Endodermal cell (in vitro differentiated cells): ENCODE results near the gene HNRNPDL. TPM values are rescaled to one million over a fixed set of nuclear protein-coding genes. Genes with fewer than 3 reads are reported as not detected.

ENCODE experiments used
- DNase-seq: peaks from one replicate; pipeline ENCODE4 v3.0.0-alpha.2; 2017
- H3K27ac ChIP-seq: 2 replicates; pipeline ENCODE4 v1.5.1; 2013; ENCODE audit warnings: mild to moderate bottlenecking, low read depth, low read length, moderate library complexity
- H3K27me3 ChIP-seq: 2 replicates; pipeline ENCODE4 v1.6.1; 2013; ENCODE audit warnings: mild to moderate bottlenecking, low read length, moderate library complexity; ENCODE audit not compliant: insufficient read depth, control insufficient read depth, poor library complexity, severe bottlenecking
- H3K36me3 ChIP-seq: 2 replicates; pipeline ENCODE4 v1.7.0; 2013; ENCODE audit warnings: mild to moderate bottlenecking, low read length, moderate library complexity; ENCODE audit not compliant: control insufficient read depth, insufficient read depth
- H3K4me1 ChIP-seq: one replicate; pipeline ENCODE4 v1.7.0; 2013; ENCODE audit warnings: low read length; ENCODE audit not compliant: control insufficient read depth, insufficient read depth
- H3K4me3 ChIP-seq: 2 replicates; pipeline ENCODE4 v1.5.1; 2013; ENCODE audit warnings: mild to moderate bottlenecking, low read length, moderate library complexity
- H3K9ac ChIP-seq: 2 replicates; pipeline ENCODE4 v1.6.1; 2013; ENCODE audit warnings: mild to moderate bottlenecking, low read length, moderate library complexity; ENCODE audit not compliant: poor library complexity, severe bottlenecking; ENCODE audit errors: extremely low read depth
- H3K9me3 ChIP-seq: 2 replicates; pipeline ENCODE4 v1.6.1; 2013; ENCODE audit warnings: mild to moderate bottlenecking, low read length, moderate library complexity; ENCODE audit not compliant: control insufficient read depth
- H3K27ac Mint-ChIP-seq: 2 replicates; pipeline ENCODE4 v1.8.0; 2020; ENCODE audit warnings: mixed read lengths
- H3K27me3 Mint-ChIP-seq: 2 replicates; pipeline ENCODE4 v1.8.0; 2021; ENCODE audit warnings: mild to moderate bottlenecking, mixed read lengths; ENCODE audit not compliant: insufficient read depth
- H3K36me3 Mint-ChIP-seq: 2 replicates; pipeline ENCODE4 v1.8.0; 2020; ENCODE audit warnings: low read depth, mixed read lengths
- H3K4me1 Mint-ChIP-seq: 2 replicates; pipeline ENCODE4 v1.8.0; 2020; ENCODE audit warnings: mixed read lengths
- H3K4me3 Mint-ChIP-seq: 2 replicates; pipeline ENCODE4 v1.8.0; 2020; ENCODE audit warnings: mild to moderate bottlenecking, moderate library complexity, mixed read lengths
- H3K9me3 Mint-ChIP-seq: 2 replicates; pipeline ENCODE4 v1.8.0; 2020; ENCODE audit warnings: mild to moderate bottlenecking, mixed read lengths
- CTCF ChIP-seq: fragments of 200-600 bp; sonication (generic); conservative IDR thresholded peaks from 2 replicates; pipeline ENCODE4 v1.5.0; 2021; ENCODE audit warnings: antibody characterized with exemption, mild to moderate bottlenecking
- WGBS, 2 experiments: methylation state at CpG; one replicate each; pipeline versions ENCODE4 v1.1.5 to v1.1.7; 2013; ENCODE audit warnings: missing lambda C conversion rate in 2 of 2, mixed read lengths in 1 of 2; ENCODE audit not compliant: insufficient coverage in 1 of 2, insufficient read length in 1 of 2; 5-methylcytosine and 5-hydroxymethylcytosine counted together
- total RNA-seq, 2 donors: library from RNA; stranded (reverse); fragmentation: NEBNext Ultra II Directional in 1 of 2; extraction: Animal tissue kit (Norgen Biotek cat#: 25700) in 1 of 2; gene quantifications; 2 replicates in 1 of 2; 3 replicates in 1 of 2; pipeline ENCODE4 v1.2.1, GENCODE V29; 2021

HNRNPDL gene
- total RNA-seq, 2 donors from 2014 or later: 368 to 383 TPM

- no peak overlapping the region for H3K27ac Mint-ChIP-seq
- no peak for DNase-seq
Measured at GRCh38 chr4:82437285-82438005, 7.2 kb upstream of the HNRNPDL start.

GRCh38 chr4:82436780-82437179 lies 6.5 kb upstream of the HNRNPDL start:
- Histone ChIP-seq H3K9me3 (no peaks in the 10 kb centered on the region), H3K4me1 (peaks cover 4% of the 10 kb centered on the region), H3K9ac (no peak overlapping the region), H3K27ac (no peak overlapping the region), H3K27me3 (no peaks in the 10 kb centered on the region), H3K4me3 (no peak overlapping the region), H3K36me3 (peaks cover 36% of the 10 kb centered on the region)
- H3K36me3 Mint-ChIP-seq: peaks cover 45% of the 10 kb centered on the region
- peaks cover 37% of the 10 kb centered on the region for H3K4me1 Mint-ChIP-seq
- DNase-seq: no peak
- no peak for TF ChIP-seq CTCF
- H3K27me3 Mint-ChIP-seq: no peaks in the 10 kb centered on the region
- H3K27ac Mint-ChIP-seq: peak overlapping the region; percentile 12
- 98 to 100% methylated on average over 4 of the region's 4 CpGs for WGBS, 2 experiments
- H3K9me3 Mint-ChIP-seq: no peaks in the 10 kb centered on the region
- no peak overlapping the region for H3K4me3 Mint-ChIP-seq

More at GRCh38 chr4:82437285-82438005, 7.2 kb upstream of the HNRNPDL start:
- Mint-ChIP-seq H3K9me3 (no peaks in the 10 kb centered on the region), H3K4me1 (peaks cover 33% of the 10 kb centered on the region), H3K27me3 (no peaks in the 10 kb centered on the region), H3K4me3 (no peak overlapping the region), H3K36me3 (peaks cover 49% of the 10 kb centered on the region)
- H3K4me3 ChIP-seq: no peak overlapping the region
- no peaks in the 10 kb centered on the region for H3K9me3 ChIP-seq
- no peak for TF ChIP-seq CTCF
- no peak overlapping the region for H3K27ac ChIP-seq
- 83 to 90% methylated on average over 2 to 4 of the region's 4 CpGs for WGBS, 2 experiments
- H3K9ac ChIP-seq: no peak overlapping the region
- H3K36me3 ChIP-seq: peaks cover 42% of the 10 kb centered on the region
- peaks cover 4% of the 10 kb centered on the region for H3K4me1 ChIP-seq
- H3K27me3 ChIP-seq: no peaks in the 10 kb centered on the region

- H3K4me1 ChIP-seq: peaks cover 4% of the 10 kb centered on the region
- no peak for TF ChIP-seq CTCF
- peaks cover 33% of the 10 kb centered on the region for H3K36me3 ChIP-seq
- 84 to 93% methylated on average over 4 to 5 of the region's 5 CpGs for WGBS, 2 experiments
- no peak overlapping the region for H3K27ac ChIP-seq
- H3K27me3 Mint-ChIP-seq: no peaks in the 10 kb centered on the region
- H3K4me3 Mint-ChIP-seq: no peak overlapping the region
- H3K9me3 Mint-ChIP-seq: no peaks in the 10 kb centered on the region
- H3K27ac Mint-ChIP-seq: peak overlapping the region; percentile 41
- H3K36me3 Mint-ChIP-seq: peaks cover 40% of the 10 kb centered on the region
- no peaks in the 10 kb centered on the region for H3K9me3 ChIP-seq
- H3K4me1 Mint-ChIP-seq: peaks cover 37% of the 10 kb centered on the region
- no peaks in the 10 kb centered on the region for H3K27me3 ChIP-seq
- no peak overlapping the region for H3K4me3 ChIP-seq
- H3K9ac ChIP-seq: no peak overlapping the region
- no peak for DNase-seq
Measured at GRCh38 chr4:82436130-82436529, 5.9 kb upstream of the HNRNPDL start.
